Measurements from ENCODE around the gene SLC6A4. TPM values are rescaled to one million over a fixed set of nuclear protein-coding genes. Genes with fewer than 3 reads are reported as not detected.

SLC6A4 gene
- polyA plus RNA-seq, 1 of the 3 experiments (the other 2 are of a cell fraction), result 0.12 TPM

GRCh38 chr17:30210901-30211300 is 24.6 kb downstream of the SLC6A4 start:
- no peak for DNase-seq
- no peaks in the 10 kb centered on the region for H3K9me3 ChIP-seq
- POLR2A ChIA-PET, result no interaction called here

More at GRCh38 chr17:30210901-30211300, 24.6 kb downstream of the SLC6A4 start:
- no peak overlapping the region for H2AFZ ChIP-seq (ENCODE audit: low read depth)
- no peaks in the 10 kb centered on the region for H3K9me2 ChIP-seq
- no peaks in the 10 kb centered on the region for H3K36me3 ChIP-seq (replicated peaks in 1 of 2; ENCODE audit: control insufficient read depth in 1 of 2, insufficient read depth in 2 of 2, low read length in 1 of 2)
- no peak overlapping the region for H3K4me3 ChIP-seq (ENCODE audit: low read depth in 2 of 2, low read length in 1 of 2)
- 81% methylated on average over 10 of the region's 10 CpGs for WGBS (ENCODE audit: low lambda C conversion rate)
- H3K9ac ChIP-seq, result no peak overlapping the region
- no peaks in the 10 kb centered on the region for H3K27me3 ChIP-seq (ENCODE audit: insufficient read depth)
- H3K79me2 ChIP-seq (ENCODE audit: insufficient read depth), result no peaks in the 10 kb centered on the region
- H3K27ac ChIP-seq (ENCODE audit: low read depth in 2 of 2, low read length in 1 of 2), result no peak overlapping the region
- no peaks in the 10 kb centered on the region for H3F3A ChIP-seq (replicated peaks; ENCODE audit: insufficient read depth)
- H3K4me2 ChIP-seq, result no peak overlapping the region
- CTCF ChIA-PET, result no interaction called here
- no peaks in the 10 kb centered on the region for H4K20me1 ChIP-seq (ENCODE audit: insufficient read depth)
- TF ChIP-seq ZBTB33 (IDR thresholded peaks at IDR 0.05; ENCODE audit: borderline replicate concordance, low read depth) (no peak), IRF3 (IDR thresholded peaks at IDR 0.05; ENCODE audit: low read depth, low read length) (no peak), JUND (IDR thresholded peaks at IDR 0.05) (no peak), TCF12 (IDR thresholded peaks at IDR 0.05) (no peak), USF1 (IDR thresholded peaks at IDR 0.05; ENCODE audit: borderline replicate concordance, low read depth) (no peak), REST (IDR thresholded peaks at IDR 0.05; ENCODE audit: low read depth, low read length) (no peak)
- H3K4me1 ChIP-seq (ENCODE audit: control insufficient read depth in 1 of 2, insufficient read depth in 2 of 2, low read depth in 1 of 2, low read length in 1 of 2), result no peaks in the 10 kb centered on the region
